Smooth muscle cell of trachea (primary cell): ENCODE results near the gene RGMB. TPM values are rescaled to one million over a fixed set of nuclear protein-coding genes. Genes with fewer than 3 reads are reported as not detected.

Experiments used
- total RNA-seq: library from RNA; depleted of rRNA; stranded (reverse); fragments of >200 nt; gene quantifications from 2 replicates; pipeline ENCODE4 v1.2.1, GENCODE V29; 2014

The RGMB gene, protein sequence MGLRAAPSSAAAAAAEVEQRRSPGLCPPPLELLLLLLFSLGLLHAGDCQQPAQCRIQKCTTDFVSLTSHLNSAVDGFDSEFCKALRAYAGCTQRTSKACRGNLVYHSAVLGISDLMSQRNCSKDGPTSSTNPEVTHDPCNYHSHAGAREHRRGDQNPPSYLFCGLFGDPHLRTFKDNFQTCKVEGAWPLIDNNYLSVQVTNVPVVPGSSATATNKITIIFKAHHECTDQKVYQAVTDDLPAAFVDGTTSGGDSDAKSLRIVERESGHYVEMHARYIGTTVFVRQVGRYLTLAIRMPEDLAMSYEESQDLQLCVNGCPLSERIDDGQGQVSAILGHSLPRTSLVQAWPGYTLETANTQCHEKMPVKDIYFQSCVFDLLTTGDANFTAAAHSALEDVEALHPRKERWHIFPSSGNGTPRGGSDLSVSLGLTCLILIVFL
- 63.0 and 99.9 TPM in 2 replicates for total RNA-seq

GRCh38 chr5:98773464-98774191 is at the start of gene RGMB:
Gene RGMB, plus strand, starts transcription at chr5:98773663. Its CDS starts 408 bp downstream, at chr5:98774071.

Other genes starting within 250 kb of the RGMB start
- gene CHD1, start 155.3 kb downstream of the RGMB start, total RNA-seq: 23.2 and 35.3 TPM in 2 replicates